A549 (cell line): ENCODE results near the gene SP1.
"Not testable (repeated sequence)": the region's sequence is repeated elsewhere in the genome, so short reads cannot be mapped to it uniquely, and the experiment has no call there.

Source experiments
- CBX8 ChIP-seq: fragments of 200-600 bp; sonication (generic); IDR thresholded peaks from 2 replicates; pipeline ENCODE4 v1.6.1; 2016
- JUNB ChIP-seq: fragments of >200 bp; sonication (Bioruptor Twin); formaldehyde crosslinking; IDR thresholded peaks from 2 replicates; pipeline ENCODE4 v1.6.1; 2016
- MAFK ChIP-seq: fragments of 450-650 bp; IDR thresholded peaks from 2 replicates; pipeline ENCODE4 v1.6.1; 2014; ENCODE audit not compliant: partially characterized antibody
- PHF8 ChIP-seq: fragments of 200-600 bp; sonication (generic); IDR thresholded peaks from 2 replicates; pipeline ENCODE4 v1.6.1; 2016; ENCODE audit warnings: low read depth, mild to moderate bottlenecking, antibody characterized with exemption, moderate library complexity, borderline replicate concordance
- POLR2A ChIP-seq: IDR thresholded peaks from 2 replicates; pipeline ENCODE4 v1.6.1; 2012; ENCODE audit warnings: mild to moderate bottlenecking, low read length
- TF ChIP-seq, protein P1 (sequence below): IDR thresholded peaks from 2 replicates; pipeline ENCODE4 v1.6.1; 2012
- TF ChIP-seq, protein P2 (sequence below): fragments of >200 bp; sonication (Bioruptor Twin); formaldehyde crosslinking; IDR thresholded peaks from 3 replicates; pipeline ENCODE4 v1.5.1; 2016

DNA sequence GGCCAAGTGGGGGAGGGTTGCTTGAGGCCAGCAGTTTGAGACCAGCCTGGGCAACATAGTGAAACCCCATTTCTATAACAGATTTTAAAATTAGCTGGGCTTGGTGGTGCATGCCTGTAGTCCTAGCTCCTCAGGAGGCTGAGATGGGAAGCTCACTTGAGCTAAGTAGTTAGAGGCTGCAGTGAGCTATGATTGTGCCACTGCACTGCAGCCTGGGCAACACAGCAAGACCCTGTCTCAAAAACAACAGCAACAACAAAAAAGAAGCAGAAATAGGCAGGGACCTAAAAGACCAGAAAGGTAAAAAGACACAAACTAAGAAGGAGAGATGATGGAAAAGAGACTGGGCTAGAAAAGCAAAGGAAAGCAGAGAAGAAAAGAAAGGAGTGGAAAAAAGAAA is 47.6 kb upstream of the SP1 start:
- TF ChIP-seq, protein P1, sequence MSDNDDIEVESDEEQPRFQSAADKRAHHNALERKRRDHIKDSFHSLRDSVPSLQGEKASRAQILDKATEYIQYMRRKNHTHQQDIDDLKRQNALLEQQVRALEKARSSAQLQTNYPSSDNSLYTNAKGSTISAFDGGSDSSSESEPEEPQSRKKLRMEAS, result not testable (repeated sequence)
- not testable (repeated sequence) for TF ChIP-seq POLR2A, CBX8, MAFK, PHF8, JUNB
- TF ChIP-seq, protein P2, sequence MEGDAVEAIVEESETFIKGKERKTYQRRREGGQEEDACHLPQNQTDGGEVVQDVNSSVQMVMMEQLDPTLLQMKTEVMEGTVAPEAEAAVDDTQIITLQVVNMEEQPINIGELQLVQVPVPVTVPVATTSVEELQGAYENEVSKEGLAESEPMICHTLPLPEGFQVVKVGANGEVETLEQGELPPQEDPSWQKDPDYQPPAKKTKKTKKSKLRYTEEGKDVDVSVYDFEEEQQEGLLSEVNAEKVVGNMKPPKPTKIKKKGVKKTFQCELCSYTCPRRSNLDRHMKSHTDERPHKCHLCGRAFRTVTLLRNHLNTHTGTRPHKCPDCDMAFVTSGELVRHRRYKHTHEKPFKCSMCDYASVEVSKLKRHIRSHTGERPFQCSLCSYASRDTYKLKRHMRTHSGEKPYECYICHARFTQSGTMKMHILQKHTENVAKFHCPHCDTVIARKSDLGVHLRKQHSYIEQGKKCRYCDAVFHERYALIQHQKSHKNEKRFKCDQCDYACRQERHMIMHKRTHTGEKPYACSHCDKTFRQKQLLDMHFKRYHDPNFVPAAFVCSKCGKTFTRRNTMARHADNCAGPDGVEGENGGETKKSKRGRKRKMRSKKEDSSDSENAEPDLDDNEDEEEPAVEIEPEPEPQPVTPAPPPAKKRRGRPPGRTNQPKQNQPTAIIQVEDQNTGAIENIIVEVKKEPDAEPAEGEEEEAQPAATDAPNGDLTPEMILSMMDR, result not testable (repeated sequence)
